Type B pancreatic cell (in vitro differentiated cells): ENCODE results near the gene NYAP2. TPM values are rescaled to one million over a fixed set of nuclear protein-coding genes. Genes with fewer than 3 reads are reported as not detected.

Experiments used
- DNase-seq: peaks from one replicate; pipeline ENCODE4 v3.0.0; 2021; ENCODE audit warnings: mixed read lengths; ENCODE audit not compliant: unreplicated experiment; ENCODE audit errors: extremely low spot score
- H3K27ac Mint-ChIP-seq: 2 replicates; pipeline ENCODE4 v1.8.0; 2021; ENCODE audit warnings: mild to moderate bottlenecking, mixed read lengths
- H3K27me3 Mint-ChIP-seq: 2 replicates; pipeline ENCODE4 v1.8.0; 2021; ENCODE audit warnings: mixed read lengths
- H3K36me3 Mint-ChIP-seq: 2 replicates; pipeline ENCODE4 v1.8.0; 2021; ENCODE audit warnings: mixed read lengths
- H3K4me1 Mint-ChIP-seq: one replicate; pipeline ENCODE4 v1.8.0; 2021; ENCODE audit warnings: mixed read lengths; ENCODE audit not compliant: unreplicated experiment
- H3K4me3 Mint-ChIP-seq: 2 replicates; pipeline ENCODE4 v1.8.0; 2021; ENCODE audit warnings: mild to moderate bottlenecking, mixed read lengths
- H3K9me3 Mint-ChIP-seq: 2 replicates; pipeline ENCODE4 v1.8.0; 2021; ENCODE audit warnings: mixed read lengths
- total RNA-seq: library from RNA; stranded (reverse); gene quantifications from 2 replicates; pipeline ENCODE4 v1.2.1, GENCODE V29; 2021; ENCODE audit warnings: low replicate concordance
- TF ChIP-seq, protein P1 (sequence below): fragments of 200-600 bp; sonication (generic); conservative IDR thresholded peaks from 2 replicates; pipeline ENCODE4 v1.5.0; 2021; ENCODE audit warnings: antibody characterized with exemption, mild to moderate bottlenecking

The NYAP2 gene
- total RNA-seq, 1 donor from 2014 or later = 0.46 TPM

DNA sequence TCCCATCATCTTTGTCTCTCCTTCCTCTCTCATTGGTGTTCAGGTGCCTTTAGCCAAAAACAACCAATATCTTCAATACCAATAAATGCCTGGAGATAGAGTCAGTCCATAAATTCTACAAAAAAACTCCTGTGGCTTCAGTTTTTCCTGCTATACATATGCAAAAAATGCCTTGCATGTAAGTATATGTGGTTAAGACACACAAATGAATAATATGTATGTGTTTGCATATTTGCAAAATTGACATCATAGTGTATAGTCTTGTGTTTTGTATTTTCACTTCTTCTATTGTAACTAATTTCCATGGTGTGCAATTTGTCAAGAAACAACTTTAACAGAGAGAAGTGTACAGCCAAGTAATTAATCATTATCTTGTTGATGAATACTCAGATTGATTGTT is 115.5 kb downstream of the NYAP2 start:
- Mint-ChIP-seq H3K4me3 (no peak overlapping the region), H3K4me1 (no peaks in the 10 kb centered on the region), H3K27me3 (peaks cover 3% of the 10 kb centered on the region), H3K36me3 (no peaks in the 10 kb centered on the region), H3K27ac (no peak overlapping the region), H3K9me3 (no peaks in the 10 kb centered on the region)
- DNase-seq = no peak
- TF ChIP-seq, protein P1, sequence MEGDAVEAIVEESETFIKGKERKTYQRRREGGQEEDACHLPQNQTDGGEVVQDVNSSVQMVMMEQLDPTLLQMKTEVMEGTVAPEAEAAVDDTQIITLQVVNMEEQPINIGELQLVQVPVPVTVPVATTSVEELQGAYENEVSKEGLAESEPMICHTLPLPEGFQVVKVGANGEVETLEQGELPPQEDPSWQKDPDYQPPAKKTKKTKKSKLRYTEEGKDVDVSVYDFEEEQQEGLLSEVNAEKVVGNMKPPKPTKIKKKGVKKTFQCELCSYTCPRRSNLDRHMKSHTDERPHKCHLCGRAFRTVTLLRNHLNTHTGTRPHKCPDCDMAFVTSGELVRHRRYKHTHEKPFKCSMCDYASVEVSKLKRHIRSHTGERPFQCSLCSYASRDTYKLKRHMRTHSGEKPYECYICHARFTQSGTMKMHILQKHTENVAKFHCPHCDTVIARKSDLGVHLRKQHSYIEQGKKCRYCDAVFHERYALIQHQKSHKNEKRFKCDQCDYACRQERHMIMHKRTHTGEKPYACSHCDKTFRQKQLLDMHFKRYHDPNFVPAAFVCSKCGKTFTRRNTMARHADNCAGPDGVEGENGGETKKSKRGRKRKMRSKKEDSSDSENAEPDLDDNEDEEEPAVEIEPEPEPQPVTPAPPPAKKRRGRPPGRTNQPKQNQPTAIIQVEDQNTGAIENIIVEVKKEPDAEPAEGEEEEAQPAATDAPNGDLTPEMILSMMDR = no peak

DNA sequence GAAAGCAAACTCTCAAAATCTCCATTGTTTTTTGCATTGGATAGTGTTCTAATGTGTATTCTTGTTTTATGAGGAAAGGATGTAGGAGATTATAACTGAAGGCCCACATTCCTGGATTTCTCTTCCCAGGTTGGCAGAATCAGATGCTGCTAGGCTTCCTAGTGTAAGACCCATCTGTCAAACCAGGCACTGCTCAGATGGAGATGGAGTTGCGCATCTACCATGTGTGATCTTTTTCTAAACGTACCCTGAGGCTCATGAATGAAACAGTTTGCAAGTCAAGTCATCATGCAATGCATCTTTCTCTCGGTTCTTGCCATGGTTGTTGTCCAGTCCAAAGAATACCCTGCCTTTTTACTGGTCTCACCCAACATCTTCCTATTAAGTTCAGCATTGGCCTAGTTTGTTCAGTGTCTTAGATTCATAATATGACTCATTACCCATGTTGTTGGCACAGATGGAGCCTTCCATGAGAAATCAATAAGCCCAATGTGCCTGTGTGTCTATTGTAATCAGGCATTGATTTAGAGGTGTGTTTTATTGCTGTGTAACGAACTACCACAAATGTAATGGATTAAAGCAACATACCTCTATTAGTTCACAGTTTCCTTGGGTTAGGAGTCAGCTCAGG is 127.4 kb downstream of the NYAP2 start:
- H3K9me3 Mint-ChIP-seq = peaks cover 7% of the 10 kb centered on the region
- no peak overlapping the region for H3K27ac Mint-ChIP-seq
- no peaks in the 10 kb centered on the region for H3K36me3 Mint-ChIP-seq
- H3K27me3 Mint-ChIP-seq = peaks cover 6% of the 10 kb centered on the region
- no peaks in the 10 kb centered on the region for H3K4me1 Mint-ChIP-seq
- no peak overlapping the region for H3K4me3 Mint-ChIP-seq
- TF ChIP-seq, protein P1 = no peak
- DNase-seq = no peak

DNA sequence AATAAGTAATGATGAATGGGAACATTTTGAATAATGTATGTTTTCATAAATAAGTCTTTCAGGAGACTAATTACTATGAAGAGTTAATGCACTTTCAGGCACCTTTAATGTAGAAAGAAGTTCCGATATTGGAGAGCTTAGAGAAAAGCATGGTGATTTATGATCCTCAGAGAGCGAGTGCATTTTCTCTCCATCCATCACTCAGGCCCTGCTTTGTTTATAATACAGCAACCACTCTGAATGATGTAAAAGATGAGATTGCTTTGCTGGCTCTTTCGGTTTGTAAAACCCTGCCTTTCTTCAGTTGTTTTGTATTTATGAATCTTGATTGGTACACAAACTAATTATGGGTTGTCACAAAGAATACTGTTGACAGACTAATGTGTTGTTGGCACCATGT is 132.0 kb downstream of the NYAP2 start:
- Mint-ChIP-seq H3K36me3 (no peaks in the 10 kb centered on the region), H3K27ac (no peak overlapping the region), H3K27me3 (peaks cover 5% of the 10 kb centered on the region), H3K4me3 (no peak overlapping the region), H3K4me1 (no peaks in the 10 kb centered on the region), H3K9me3 (no peaks in the 10 kb centered on the region)
- TF ChIP-seq, protein P1 = no peak
- no peak for DNase-seq

DNA sequence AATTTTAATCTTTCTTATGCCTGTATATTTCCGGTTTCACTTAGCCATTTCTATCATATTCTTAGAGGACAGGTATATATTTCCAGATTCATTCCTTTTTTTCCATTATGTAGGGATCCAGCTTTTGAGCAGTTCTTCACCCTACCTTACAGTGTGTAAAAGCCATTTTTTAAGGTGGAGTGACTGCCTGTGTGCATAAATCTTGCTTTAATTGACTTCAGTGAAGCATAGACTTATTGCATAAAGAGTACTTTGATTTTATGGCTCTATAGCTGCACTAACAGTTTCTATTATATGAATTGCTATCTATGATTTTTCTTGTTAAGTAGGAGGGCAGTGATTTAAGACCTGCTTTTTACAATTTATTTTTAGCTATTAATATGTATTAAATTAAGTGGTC is 132.6 kb downstream of the NYAP2 start:
- no peaks in the 10 kb centered on the region for H3K36me3 Mint-ChIP-seq
- H3K27me3 Mint-ChIP-seq = peaks cover under 1% of the 10 kb centered on the region
- TF ChIP-seq, protein P1 = no peak
- no peak for DNase-seq
- no peaks in the 10 kb centered on the region for H3K9me3 Mint-ChIP-seq
- H3K4me1 Mint-ChIP-seq = no peaks in the 10 kb centered on the region
- no peak overlapping the region for H3K4me3 Mint-ChIP-seq
- H3K27ac Mint-ChIP-seq = no peak overlapping the region

DNA sequence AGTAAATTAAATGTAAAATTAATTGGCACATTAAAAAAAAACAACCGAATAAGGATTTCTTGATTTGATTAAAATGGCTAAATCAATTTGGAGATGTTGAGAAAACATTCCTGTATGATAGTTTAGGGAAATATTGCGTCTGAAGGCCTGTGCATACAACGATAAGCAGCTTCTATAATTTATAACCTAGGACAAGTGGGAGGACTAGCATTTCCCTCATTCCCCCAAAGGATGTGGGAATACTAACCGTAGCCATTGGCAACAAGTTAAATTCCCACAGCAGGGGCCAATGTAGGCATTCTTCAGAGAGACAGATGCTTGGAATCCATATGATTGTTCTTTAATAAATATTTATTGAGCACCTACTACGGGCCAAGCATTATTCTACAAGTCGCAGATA is 134.5 kb downstream of the NYAP2 start:
- Mint-ChIP-seq H3K36me3 (no peaks in the 10 kb centered on the region), H3K4me1 (no peaks in the 10 kb centered on the region), H3K9me3 (no peaks in the 10 kb centered on the region), H3K4me3 (no peak overlapping the region), H3K27me3 (no peaks in the 10 kb centered on the region), H3K27ac (no peak overlapping the region)
- TF ChIP-seq, protein P1 = no peak
- DNase-seq = no peak

DNA sequence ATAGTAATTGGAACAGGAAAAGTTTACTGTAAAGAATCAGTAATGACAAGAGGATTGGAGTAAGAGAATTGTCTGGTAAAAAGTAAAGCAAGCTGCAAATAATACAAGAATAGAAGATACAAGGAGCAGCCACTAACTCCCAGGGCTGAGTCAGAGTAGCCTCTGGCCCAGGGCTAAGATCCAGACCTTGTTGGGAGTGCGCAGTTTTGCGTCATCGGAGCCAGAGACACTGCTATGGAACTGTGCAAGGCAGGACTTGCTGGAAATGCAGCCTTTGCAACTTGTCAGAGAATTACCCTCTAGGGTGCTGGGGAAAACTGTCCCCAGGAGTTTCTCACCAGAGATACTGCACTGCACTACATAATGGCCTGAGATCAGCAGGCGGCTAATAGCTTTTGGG is 135.2 kb downstream of the NYAP2 start:
- TF ChIP-seq, protein P1 = no peak
- no peak overlapping the region for H3K27ac Mint-ChIP-seq
- no peaks in the 10 kb centered on the region for H3K4me1 Mint-ChIP-seq

More for the DNA sequence above, 135.2 kb downstream of the NYAP2 start:
- no peaks in the 10 kb centered on the region for H3K9me3 Mint-ChIP-seq
- no peak for DNase-seq
- no peaks in the 10 kb centered on the region for H3K36me3 Mint-ChIP-seq
- H3K27me3 Mint-ChIP-seq = no peaks in the 10 kb centered on the region
- no peak overlapping the region for H3K4me3 Mint-ChIP-seq
